ENCODE measurements around the gene RXFP1.

RXFP1 gene

GRCh38 chr4:158676076-158676475 lies 154.4 kb downstream of the RXFP1 start:
- DNase-seq = no peak

GRCh38 chr4:158678767-158679166 lies 157.1 kb downstream of the RXFP1 start:
- DNase-seq = no peak

- no peak for DNase-seq
Observed at GRCh38 chr4:158681629-158682028, 159.9 kb downstream of the RXFP1 start.

- no peak for DNase-seq
Observed at GRCh38 chr4:158682066-158682465, 160.4 kb downstream of the RXFP1 start.

- no peak for DNase-seq
Observed at GRCh38 chr4:158688813-158689212, 167.1 kb downstream of the RXFP1 start.

All from NCI-H1436 (cell line).